GM23248 (cell line): ENCODE data around the gene DERA.

Experiments used
- EZH2 ChIP-seq: fragments of 200-600 bp; sonication (generic); IDR thresholded peaks from 2 replicates; pipeline ENCODE4 v1.6.1; 2018; ENCODE audit warnings: antibody characterized with exemption, mild to moderate bottlenecking; ENCODE audit not compliant: insufficient read depth, poor library complexity, severe bottlenecking
- EZH2phosphoT487 ChIP-seq: fragments of 200-600 bp; sonication (generic); IDR thresholded peaks from 2 replicates; pipeline ENCODE4 v1.6.1; 2018; ENCODE audit warnings: antibody characterized with exemption, moderate library complexity, mild to moderate bottlenecking, low read depth; ENCODE audit not compliant: insufficient read depth

GRCh38 chr12:16076970-16077522 is 165.9 kb downstream of the DERA start:
- TF ChIP-seq EZH2phosphoT487 (no peak), EZH2 (no peak)
